Measurements from ENCODE around the gene OSBPL10. TPM values are rescaled to one million over a fixed set of nuclear protein-coding genes. Genes with fewer than 3 reads are reported as not detected.

Gene OSBPL10
- total RNA-seq, 1 donor from 2014 or later: 27.8 TPM

DNA sequence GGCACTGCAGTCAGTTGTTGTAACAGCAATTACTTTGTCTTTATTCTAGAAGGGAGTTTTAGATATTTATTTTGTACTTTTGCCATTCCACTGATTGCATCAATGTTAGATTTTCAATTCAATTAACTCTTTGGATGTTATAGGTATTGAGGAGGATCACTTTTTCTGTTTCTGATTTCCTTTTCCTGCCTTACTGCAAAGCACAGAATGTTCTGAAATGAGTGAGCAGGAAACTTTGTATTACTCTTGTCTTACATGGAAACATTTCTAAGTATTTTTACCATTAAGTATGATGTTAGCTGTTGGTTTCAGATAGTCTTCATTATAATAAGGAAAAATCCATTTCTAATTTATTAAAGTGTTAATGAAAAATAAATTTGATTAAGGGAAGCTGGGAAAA is 80.5 kb downstream of the OSBPL10 start:
- no peak for DNase-seq (ENCODE audit: low spot score in 2 of 2, unreplicated experiment in 2 of 2)
- TF ChIP-seq, protein P1, sequence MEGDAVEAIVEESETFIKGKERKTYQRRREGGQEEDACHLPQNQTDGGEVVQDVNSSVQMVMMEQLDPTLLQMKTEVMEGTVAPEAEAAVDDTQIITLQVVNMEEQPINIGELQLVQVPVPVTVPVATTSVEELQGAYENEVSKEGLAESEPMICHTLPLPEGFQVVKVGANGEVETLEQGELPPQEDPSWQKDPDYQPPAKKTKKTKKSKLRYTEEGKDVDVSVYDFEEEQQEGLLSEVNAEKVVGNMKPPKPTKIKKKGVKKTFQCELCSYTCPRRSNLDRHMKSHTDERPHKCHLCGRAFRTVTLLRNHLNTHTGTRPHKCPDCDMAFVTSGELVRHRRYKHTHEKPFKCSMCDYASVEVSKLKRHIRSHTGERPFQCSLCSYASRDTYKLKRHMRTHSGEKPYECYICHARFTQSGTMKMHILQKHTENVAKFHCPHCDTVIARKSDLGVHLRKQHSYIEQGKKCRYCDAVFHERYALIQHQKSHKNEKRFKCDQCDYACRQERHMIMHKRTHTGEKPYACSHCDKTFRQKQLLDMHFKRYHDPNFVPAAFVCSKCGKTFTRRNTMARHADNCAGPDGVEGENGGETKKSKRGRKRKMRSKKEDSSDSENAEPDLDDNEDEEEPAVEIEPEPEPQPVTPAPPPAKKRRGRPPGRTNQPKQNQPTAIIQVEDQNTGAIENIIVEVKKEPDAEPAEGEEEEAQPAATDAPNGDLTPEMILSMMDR (IDR thresholded peaks at IDR 0.05; ENCODE audit: unreplicated experiment): no peak
- no peaks in the 10 kb centered on the region for H3K27me3 Mint-ChIP-seq (ENCODE audit: low read depth)
- H3K27ac Mint-ChIP-seq: no peak overlapping the region
- peaks cover 5% of the 10 kb centered on the region for H3K4me1 Mint-ChIP-seq
- no peak overlapping the region for H3K4me3 Mint-ChIP-seq
- H3K36me3 Mint-ChIP-seq: no peaks in the 10 kb centered on the region
- no peaks in the 10 kb centered on the region for H3K9me3 Mint-ChIP-seq

DNA sequence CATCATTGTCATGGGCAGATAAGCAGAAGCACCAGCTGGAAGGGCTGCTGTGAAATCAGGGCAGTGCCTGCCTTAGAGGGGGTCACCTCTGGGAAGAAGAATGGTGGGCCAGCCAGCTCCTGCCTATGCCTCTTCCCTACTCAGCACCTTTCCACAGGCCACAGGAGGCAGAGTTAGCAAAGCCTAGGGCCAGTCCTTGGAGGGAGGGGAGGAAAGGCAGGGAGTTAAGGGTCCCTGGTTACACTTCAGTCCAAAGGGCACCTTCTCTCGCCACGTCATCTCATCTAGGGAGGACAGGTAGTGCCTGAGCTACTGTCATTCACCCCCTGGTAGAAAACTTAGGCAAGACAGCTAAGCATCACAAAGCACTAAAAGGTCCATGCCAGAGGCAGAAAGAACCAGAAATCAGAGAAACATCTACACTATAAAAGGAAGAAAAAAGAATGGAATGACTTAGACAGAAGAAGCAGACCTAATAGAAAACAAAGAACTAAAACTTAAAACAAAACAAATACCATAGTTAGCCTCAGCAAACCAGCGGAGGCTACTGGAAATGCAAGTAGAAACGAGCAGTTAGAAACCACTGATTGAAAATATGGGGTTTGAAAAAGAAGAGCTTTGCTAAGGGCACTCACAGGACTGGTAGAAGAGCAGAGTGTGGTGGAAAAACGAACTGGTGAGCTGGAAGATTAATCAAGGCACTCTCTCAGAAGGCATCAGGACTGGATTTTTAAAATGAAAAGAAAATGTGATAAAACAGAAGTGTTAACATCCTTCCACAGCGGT is 84.2 kb downstream of the OSBPL10 start:
- DNase-seq (ENCODE audit: low spot score in 2 of 2, unreplicated experiment in 2 of 2): no peak
- Mint-ChIP-seq H3K4me3 (no peak overlapping the region), H3K36me3 (no peaks in the 10 kb centered on the region), H3K4me1 (peaks cover 24% of the 10 kb centered on the region), H3K27me3 (ENCODE audit: low read depth) (peaks cover 7% of the 10 kb centered on the region), H3K9me3 (no peaks in the 10 kb centered on the region), H3K27ac (no peak overlapping the region)
- TF ChIP-seq, protein P1 (IDR thresholded peaks at IDR 0.05; ENCODE audit: unreplicated experiment): no peak

DNA sequence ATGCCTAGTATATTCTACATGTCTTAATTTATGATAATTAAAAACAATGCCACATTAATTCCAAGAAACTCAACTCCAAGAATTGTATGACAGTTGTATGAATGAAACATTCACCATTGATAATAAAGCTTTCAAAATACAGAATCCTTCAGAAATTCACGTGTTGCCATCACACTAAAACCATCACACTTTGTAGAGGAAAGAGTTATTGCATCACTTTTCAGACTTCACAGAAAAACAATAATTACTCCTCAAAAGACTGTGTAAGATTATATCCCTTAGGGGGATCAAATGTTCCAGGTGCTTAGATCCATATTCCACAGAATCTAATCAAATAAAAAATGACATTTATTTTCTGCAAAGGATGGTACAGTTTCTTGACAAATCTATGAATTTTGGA is 85.0 kb downstream of the OSBPL10 start:
- Mint-ChIP-seq H3K4me3 (no peak overlapping the region), H3K27ac (no peak overlapping the region), H3K27me3 (ENCODE audit: low read depth) (peaks cover 9% of the 10 kb centered on the region), H3K9me3 (no peaks in the 10 kb centered on the region), H3K36me3 (no peaks in the 10 kb centered on the region), H3K4me1 (peaks cover 27% of the 10 kb centered on the region)
- TF ChIP-seq, protein P1 (IDR thresholded peaks at IDR 0.05; ENCODE audit: unreplicated experiment): no peak
- no peak for DNase-seq (ENCODE audit: low spot score in 2 of 2, unreplicated experiment in 2 of 2)

DNA sequence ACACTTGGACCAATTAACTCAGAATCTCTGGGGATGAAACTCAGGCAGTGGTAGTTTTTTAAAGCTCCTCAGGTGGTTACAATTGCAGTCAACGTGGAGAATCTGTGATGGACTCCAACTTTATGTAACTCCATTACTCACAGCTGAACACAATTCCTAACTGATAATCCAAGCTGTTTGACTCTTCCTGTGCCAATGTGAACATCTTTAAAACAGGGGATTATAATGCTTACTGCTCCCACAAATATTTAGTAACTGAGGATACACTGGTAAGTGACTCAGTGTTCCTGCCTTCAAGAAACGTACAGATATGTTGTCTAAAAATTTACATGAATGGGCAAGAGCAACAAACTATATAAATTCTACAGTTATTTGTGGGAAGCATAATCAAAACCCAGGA is 85.6 kb downstream of the OSBPL10 start:
- Mint-ChIP-seq H3K27me3 (ENCODE audit: low read depth) (peaks cover 9% of the 10 kb centered on the region), H3K4me1 (peaks cover 30% of the 10 kb centered on the region), H3K27ac (no peak overlapping the region), H3K9me3 (no peaks in the 10 kb centered on the region), H3K36me3 (no peaks in the 10 kb centered on the region), H3K4me3 (no peak overlapping the region)
- TF ChIP-seq, protein P1 (IDR thresholded peaks at IDR 0.05; ENCODE audit: unreplicated experiment): no peak
- no peak for DNase-seq (ENCODE audit: low spot score in 2 of 2, unreplicated experiment in 2 of 2)

DNA sequence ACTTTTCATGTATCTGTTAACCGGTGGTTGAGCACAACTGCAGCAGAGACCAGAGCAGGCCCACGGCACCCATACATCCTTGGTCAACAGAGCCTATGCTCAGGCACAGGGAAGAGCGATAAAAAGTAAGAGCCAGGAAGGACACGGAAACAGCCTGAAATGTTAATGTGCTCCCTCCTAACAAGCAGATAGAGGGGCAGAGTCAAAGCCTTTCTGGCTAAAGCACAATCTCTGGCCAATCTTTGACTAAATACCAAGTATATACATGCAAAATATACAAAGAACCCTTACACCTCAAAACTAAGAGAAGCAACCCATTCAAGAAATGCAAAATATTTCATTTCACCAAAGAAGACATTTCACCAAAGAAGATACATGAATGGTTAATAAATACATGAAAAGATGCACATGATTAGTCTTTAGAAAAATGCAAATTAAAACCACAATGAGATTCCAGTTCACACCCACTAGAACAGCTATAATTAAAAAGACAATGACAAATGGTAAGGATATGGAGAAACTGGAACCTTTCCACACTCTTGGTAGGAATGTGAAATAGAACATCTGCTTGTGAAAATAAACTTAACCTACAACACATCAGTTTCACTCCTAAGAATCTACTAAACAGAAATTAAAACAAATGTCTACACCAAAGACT is 88.0 kb downstream of the OSBPL10 start:
- TF ChIP-seq, protein P1 (IDR thresholded peaks at IDR 0.05; ENCODE audit: unreplicated experiment): no peak
- H3K4me3 Mint-ChIP-seq: no peak overlapping the region
- no peak for DNase-seq (ENCODE audit: low spot score in 2 of 2, unreplicated experiment in 2 of 2)
- H3K4me1 Mint-ChIP-seq: peaks cover 35% of the 10 kb centered on the region
- peaks cover 9% of the 10 kb centered on the region for H3K27me3 Mint-ChIP-seq (ENCODE audit: low read depth)
- H3K27ac Mint-ChIP-seq: no peak overlapping the region
- H3K9me3 Mint-ChIP-seq: peaks cover 10% of the 10 kb centered on the region
- no peaks in the 10 kb centered on the region for H3K36me3 Mint-ChIP-seq

All from mesothelial cell of epicardium (in vitro differentiated cells).